A673 (cell line): ENCODE data around the gene LMBR1. TPM values are rescaled to one million over a fixed set of nuclear protein-coding genes. Genes with fewer than 3 reads are reported as not detected.

Experiments used
- BruUV-seq: library from RNA; stranded (reverse); fragments of 400-500 nt; replicated peaks from 2 replicates; lab custom pipeline; 2021; lab: Mats Ljungman, UMichigan
- CTCF ChIA-PET: fragments of 300-600 bp; sonication (Branson Sonifier 250); formaldehyde crosslinking; loops from one replicate; lab custom pipeline; 2022; ENCODE audit warnings: antibody characterized with exemption; lab: Charles Lee
- POLR2A ChIA-PET: fragments of 300-600 bp; sonication (Branson Sonifier 250); formaldehyde crosslinking; loops from one replicate; lab custom pipeline; 2022; ENCODE audit warnings: antibody characterized with exemption; ENCODE audit not compliant: low non-redundant PET; lab: Charles Lee
- DNase-seq: peaks from one replicate; pipeline ENCODE4 v3.0.0-alpha.2; 2015; ENCODE audit warnings: low spot score
- H3K27ac ChIP-seq: fragments of 200-600 bp; sonication (generic); 2 replicates; pipeline ENCODE4 v1.5.1; 2016; ENCODE audit warnings: mixed run types, low read depth, mild to moderate bottlenecking, mixed read lengths, antibody characterized with exemption, low read length; ENCODE audit not compliant: poor library complexity, severe bottlenecking
- H3K27me3 ChIP-seq: fragments of 200-600 bp; sonication (generic); replicated peaks from 2 replicates; pipeline ENCODE4 v1.6.1; 2017; ENCODE audit warnings: mixed run types, low read depth, mild to moderate bottlenecking, mixed read lengths, antibody characterized with exemption, low read length; ENCODE audit not compliant: insufficient read depth, poor library complexity
- H3K36me3 ChIP-seq: fragments of 200-600 bp; sonication (generic); 2 replicates; pipeline ENCODE4 v1.6.1; 2016; ENCODE audit warnings: mixed run types, mild to moderate bottlenecking, mixed read lengths, antibody characterized with exemption, low read length; ENCODE audit not compliant: insufficient read depth, poor library complexity, severe bottlenecking
- H3K4me1 ChIP-seq: fragments of 200-600 bp; sonication (generic); 2 replicates; pipeline ENCODE4 v1.6.1; 2017; ENCODE audit warnings: mixed run types, mild to moderate bottlenecking, mixed read lengths, antibody characterized with exemption, low read length; ENCODE audit not compliant: insufficient read depth, poor library complexity, severe bottlenecking
- H3K4me3 ChIP-seq: fragments of 200-600 bp; sonication (generic); 2 replicates; pipeline ENCODE4 v1.5.1; 2016; ENCODE audit warnings: low read depth, mixed run types, mild to moderate bottlenecking, mixed read lengths, low read length; ENCODE audit not compliant: poor library complexity, severe bottlenecking
- H3K9me3 ChIP-seq: fragments of 200-600 bp; sonication (generic); 2 replicates; pipeline ENCODE4 v1.6.1; 2016; ENCODE audit warnings: mixed run types, low read depth, mild to moderate bottlenecking, mixed read lengths, antibody characterized with exemption, low read length; ENCODE audit not compliant: poor library complexity, severe bottlenecking
- EZH2 ChIP-seq: fragments of 200-600 bp; sonication (generic); IDR thresholded peaks from 2 replicates; pipeline ENCODE4 v1.6.1; 2017; ENCODE audit warnings: borderline replicate concordance, low read depth, mild to moderate bottlenecking, mixed read lengths, antibody characterized with exemption, low read length; ENCODE audit not compliant: poor library complexity, severe bottlenecking
- intact Hi-C: fragments of 100-400 bp; cut with micrococcal nuclease; formaldehyde crosslinking; loops from one replicate; pipeline ENCODE4 v1.10.0; 2022; ENCODE audit not compliant: unreplicated experiment
- total RNA-seq: library from RNA; stranded (reverse); gene quantifications from 2 replicates; pipeline ENCODE4 v1.2.3, GENCODE V29; 2021
- TF ChIP-seq, protein P1 (sequence below): fragments of 300-800, 200-600 bp; sonication (generic); conservative IDR thresholded peaks from 2 replicates; pipeline ENCODE4 v1.5.1; 2017; ENCODE audit warnings: low read depth, mild to moderate bottlenecking, antibody characterized with exemption, low read length, moderate library complexity, mixed read lengths

Gene LMBR1
- total RNA-seq, 1 experiment from 2014 or later, result 50.7 TPM

DNA sequence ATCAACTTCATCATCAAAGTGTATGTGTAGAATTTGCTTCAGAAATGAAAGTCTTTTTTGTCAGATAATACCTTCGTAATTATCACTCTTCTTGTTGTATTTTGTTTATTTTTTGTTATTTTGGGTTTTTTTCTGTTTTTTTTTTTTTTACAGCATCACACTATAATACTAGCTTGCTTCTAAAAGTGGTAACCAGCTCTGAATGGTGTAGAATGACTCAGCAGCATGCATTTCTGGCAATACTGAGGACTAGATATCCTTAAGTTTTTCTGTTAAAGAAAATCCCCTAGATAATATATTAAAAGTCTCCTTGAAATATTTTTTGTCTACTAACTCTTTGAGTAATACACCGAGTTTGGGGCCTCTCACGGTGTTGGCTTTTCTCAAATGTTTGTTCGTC lies 109.1 kb downstream of the LMBR1 start:
- TF ChIP-seq, protein P1, sequence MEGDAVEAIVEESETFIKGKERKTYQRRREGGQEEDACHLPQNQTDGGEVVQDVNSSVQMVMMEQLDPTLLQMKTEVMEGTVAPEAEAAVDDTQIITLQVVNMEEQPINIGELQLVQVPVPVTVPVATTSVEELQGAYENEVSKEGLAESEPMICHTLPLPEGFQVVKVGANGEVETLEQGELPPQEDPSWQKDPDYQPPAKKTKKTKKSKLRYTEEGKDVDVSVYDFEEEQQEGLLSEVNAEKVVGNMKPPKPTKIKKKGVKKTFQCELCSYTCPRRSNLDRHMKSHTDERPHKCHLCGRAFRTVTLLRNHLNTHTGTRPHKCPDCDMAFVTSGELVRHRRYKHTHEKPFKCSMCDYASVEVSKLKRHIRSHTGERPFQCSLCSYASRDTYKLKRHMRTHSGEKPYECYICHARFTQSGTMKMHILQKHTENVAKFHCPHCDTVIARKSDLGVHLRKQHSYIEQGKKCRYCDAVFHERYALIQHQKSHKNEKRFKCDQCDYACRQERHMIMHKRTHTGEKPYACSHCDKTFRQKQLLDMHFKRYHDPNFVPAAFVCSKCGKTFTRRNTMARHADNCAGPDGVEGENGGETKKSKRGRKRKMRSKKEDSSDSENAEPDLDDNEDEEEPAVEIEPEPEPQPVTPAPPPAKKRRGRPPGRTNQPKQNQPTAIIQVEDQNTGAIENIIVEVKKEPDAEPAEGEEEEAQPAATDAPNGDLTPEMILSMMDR, result no peak
- no peak for TF ChIP-seq EZH2
- Histone ChIP-seq H3K27me3 (no peaks in the 10 kb centered on the region), H3K4me3 (no peak overlapping the region), H3K4me1 (no peaks in the 10 kb centered on the region), H3K27ac (no peak overlapping the region), H3K9me3 (no peaks in the 10 kb centered on the region), H3K36me3 (no peaks in the 10 kb centered on the region)
- ChIA-PET POLR2A (interaction anchor here (0.6 kb wide), 1 partner anchor 357 kb away, joined by 3 read pairs; no protein-coding TSS in a partner anchor), CTCF (no interaction called here)
- DNase-seq, result no peak
- intact Hi-C loops, result no loop called here
- no TSS peak for BruUV-seq

- H3K36me3 ChIP-seq, result no peaks in the 10 kb centered on the region
- no peak overlapping the region for H3K4me3 ChIP-seq
- no peaks in the 10 kb centered on the region for H3K4me1 ChIP-seq
- BruUV-seq, result no TSS peak
- intact Hi-C loops, result no loop called here
- CTCF ChIA-PET, result no interaction called here
- no peak for DNase-seq
- TF ChIP-seq, protein P1, result no peak
- no peak for TF ChIP-seq EZH2
- H3K27ac ChIP-seq, result no peak overlapping the region
- H3K9me3 ChIP-seq, result no peaks in the 10 kb centered on the region
- no peaks in the 10 kb centered on the region for H3K27me3 ChIP-seq
- POLR2A ChIA-PET, result no interaction called here
Observed at GRCh38 chr7:156781972-156782371, 111.0 kb downstream of the LMBR1 start.

DNA sequence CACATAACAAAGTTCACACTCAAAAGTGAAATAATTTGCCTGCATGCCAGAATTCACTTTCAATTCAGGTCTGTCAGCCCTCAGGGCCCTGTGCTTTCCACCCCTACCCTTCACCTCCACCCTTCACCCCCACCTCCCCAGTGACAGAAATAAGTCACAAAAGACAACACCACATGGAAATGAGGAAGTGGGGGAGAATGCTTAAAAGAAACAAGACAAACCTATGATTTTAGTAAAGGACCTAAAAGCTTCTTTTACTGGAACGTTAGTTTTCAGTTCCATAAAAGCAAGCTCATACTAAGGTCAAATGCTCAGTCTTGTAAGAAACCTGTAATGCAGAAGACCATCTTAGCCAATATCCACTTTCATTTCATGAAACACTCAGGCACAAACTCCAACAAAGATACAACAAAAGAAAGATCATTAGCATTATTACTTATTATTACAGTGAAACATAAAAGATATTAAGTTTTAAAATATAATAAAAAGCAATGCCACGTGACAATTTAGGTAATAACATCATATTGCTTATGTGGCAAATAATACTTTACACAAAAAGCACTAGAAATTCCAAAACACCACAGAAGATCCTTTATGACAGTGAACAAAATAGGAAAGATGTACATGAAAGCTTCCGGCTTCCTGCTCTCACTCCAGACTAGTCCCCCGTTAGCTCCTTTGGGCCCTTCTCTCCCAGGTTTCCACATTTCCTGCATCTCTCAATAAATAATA lies 112.1 kb downstream of the LMBR1 start:
- H3K4me1 ChIP-seq, result no peaks in the 10 kb centered on the region
- no peak for DNase-seq
- POLR2A ChIA-PET, result no interaction called here
- intact Hi-C loops, result no loop called here
- CTCF ChIA-PET, result no interaction called here
- no TSS peak for BruUV-seq
- no peaks in the 10 kb centered on the region for H3K36me3 ChIP-seq
- H3K9me3 ChIP-seq, result no peaks in the 10 kb centered on the region
- no peaks in the 10 kb centered on the region for H3K27me3 ChIP-seq
- no peak overlapping the region for H3K4me3 ChIP-seq
- H3K27ac ChIP-seq, result no peak overlapping the region
- TF ChIP-seq, protein P1, result no peak
- no peak for TF ChIP-seq EZH2
